ENCODE results near the gene OR51I2. TPM values are rescaled to one million over a fixed set of nuclear protein-coding genes. Genes with fewer than 3 reads are reported as not detected.

The OR51I2 gene
- total RNA-seq, 1 donor from 2014 or later: not detected

DNA sequence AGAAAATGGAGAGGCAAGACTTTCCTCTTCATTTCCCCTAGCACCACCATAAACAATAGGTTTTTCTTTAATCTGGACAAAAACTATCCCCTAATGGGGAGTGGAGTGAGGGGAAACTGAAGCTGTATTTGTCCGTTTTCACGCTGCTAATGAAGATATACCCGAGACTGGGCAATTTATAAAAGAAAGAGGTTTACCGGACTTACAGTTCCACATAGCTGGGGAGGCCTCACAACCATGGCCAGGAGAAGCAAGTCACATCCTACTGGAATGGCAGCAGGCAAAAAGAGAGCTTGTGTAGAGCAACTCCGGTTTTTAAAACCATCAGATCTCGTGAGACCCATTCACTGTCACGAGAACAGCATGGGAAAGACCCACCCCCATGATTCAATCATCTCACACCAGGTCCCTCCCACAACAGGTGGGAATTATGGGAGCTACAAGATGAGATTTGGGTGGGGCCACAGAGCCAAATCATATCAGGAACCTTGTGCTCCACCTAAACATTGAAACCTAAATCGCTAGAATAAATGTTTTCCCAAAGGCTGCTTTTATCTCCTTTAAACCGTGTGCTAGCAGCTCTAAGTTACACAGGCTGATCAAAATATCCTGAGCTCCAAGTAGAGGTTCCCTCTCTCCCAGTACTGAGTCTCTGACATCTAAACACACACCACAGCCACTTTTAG is 56.4 kb downstream of the OR51I2 start:
- TF ChIP-seq, protein P1, sequence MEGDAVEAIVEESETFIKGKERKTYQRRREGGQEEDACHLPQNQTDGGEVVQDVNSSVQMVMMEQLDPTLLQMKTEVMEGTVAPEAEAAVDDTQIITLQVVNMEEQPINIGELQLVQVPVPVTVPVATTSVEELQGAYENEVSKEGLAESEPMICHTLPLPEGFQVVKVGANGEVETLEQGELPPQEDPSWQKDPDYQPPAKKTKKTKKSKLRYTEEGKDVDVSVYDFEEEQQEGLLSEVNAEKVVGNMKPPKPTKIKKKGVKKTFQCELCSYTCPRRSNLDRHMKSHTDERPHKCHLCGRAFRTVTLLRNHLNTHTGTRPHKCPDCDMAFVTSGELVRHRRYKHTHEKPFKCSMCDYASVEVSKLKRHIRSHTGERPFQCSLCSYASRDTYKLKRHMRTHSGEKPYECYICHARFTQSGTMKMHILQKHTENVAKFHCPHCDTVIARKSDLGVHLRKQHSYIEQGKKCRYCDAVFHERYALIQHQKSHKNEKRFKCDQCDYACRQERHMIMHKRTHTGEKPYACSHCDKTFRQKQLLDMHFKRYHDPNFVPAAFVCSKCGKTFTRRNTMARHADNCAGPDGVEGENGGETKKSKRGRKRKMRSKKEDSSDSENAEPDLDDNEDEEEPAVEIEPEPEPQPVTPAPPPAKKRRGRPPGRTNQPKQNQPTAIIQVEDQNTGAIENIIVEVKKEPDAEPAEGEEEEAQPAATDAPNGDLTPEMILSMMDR (IDR thresholded peaks at IDR 0.05): no peak
- Mint-ChIP-seq H3K27me3 (ENCODE audit: unreplicated experiment) (peaks cover 8% of the 10 kb centered on the region), H3K36me3 (ENCODE audit: unreplicated experiment) (no peaks in the 10 kb centered on the region), H3K27ac (ENCODE audit: unreplicated experiment) (no peak overlapping the region), H3K4me3 (ENCODE audit: unreplicated experiment) (no peak overlapping the region), H3K4me1 (ENCODE audit: unreplicated experiment) (no peaks in the 10 kb centered on the region), H3K9me3 (ENCODE audit: unreplicated experiment) (no peaks in the 10 kb centered on the region)
- no peak for DNase-seq (ENCODE audit: extremely low spot score, unreplicated experiment)

Other genes starting within 250 kb of the OR51I2 start
- gene OR51V1, start 248.6 kb upstream of the OR51I2 start, total RNA-seq: not detected in 2 replicates
- not detected in 2 replicates for gene HBB, start 222.3 kb upstream of the OR51I2 start, total RNA-seq
- gene HBD, start 214.8 kb upstream of the OR51I2 start, total RNA-seq: not detected in 2 replicates
- gene HBG1, start 199.5 kb upstream of the OR51I2 start, total RNA-seq: not detected in 2 replicates
- not detected in 2 replicates for gene HBG2, start 194.5 kb upstream of the OR51I2 start, total RNA-seq
- not detected in 2 replicates for gene HBE1, start 179.4 kb upstream of the OR51I2 start, total RNA-seq
- not detected in 2 replicates for gene OR51B4, start 147.4 kb upstream of the OR51I2 start, total RNA-seq
- gene OR51B2, start 125.0 kb upstream of the OR51I2 start, total RNA-seq: not detected in 2 replicates
- not detected in 2 replicates for gene OR51B5, start 105.8 kb upstream of the OR51I2 start, total RNA-seq
- gene OR51B6, start 97.8 kb upstream of the OR51I2 start, total RNA-seq: not detected in 2 replicates
- gene OR51M1, start 65.5 kb upstream of the OR51I2 start, total RNA-seq: not detected in 2 replicates
- not detected in 2 replicates for gene OR51Q1, start 27.2 kb upstream of the OR51I2 start, total RNA-seq
- not detected in 2 replicates for gene OR51I1, start 7.8 kb upstream of the OR51I2 start, total RNA-seq
- gene OR52D1, start 39.4 kb downstream of the OR51I2 start, total RNA-seq: not detected in 2 replicates
- not detected in 2 replicates for gene UBQLN3, start 60.6 kb downstream of the OR51I2 start, total RNA-seq
- 0.32 and 0.39 TPM in 2 replicates for gene UBQLNL, start 67.4 kb downstream of the OR51I2 start, total RNA-seq
- gene OR52H1, start 99.2 kb downstream of the OR51I2 start, total RNA-seq: not detected in 2 replicates
- gene OR52B6, start 131.6 kb downstream of the OR51I2 start, total RNA-seq: not detected in 2 replicates
- 1.9 TPM in 2 replicates for gene TRIM6, start 147.3 kb downstream of the OR51I2 start, total RNA-seq
- gene TRIM34, start 175.7 kb downstream of the OR51I2 start, total RNA-seq: 4.6 and 5.6 TPM in 2 replicates
- gene TRIM5, start 235.8 kb downstream of the OR51I2 start, total RNA-seq: 41.7 and 47.3 TPM in 2 replicates
- gene TRIM22, start 240.5 kb downstream of the OR51I2 start, total RNA-seq: 136 and 138 TPM in 2 replicates

Measured in osteocyte (in vitro differentiated cells).